Osteocyte (in vitro differentiated cells): ENCODE data around the gene PLAAT5. TPM values are rescaled to one million over a fixed set of nuclear protein-coding genes. Genes with fewer than 3 reads are reported as not detected.
"Not testable (repeated sequence)": the region's sequence is repeated elsewhere in the genome, so short reads cannot be mapped to it uniquely, and the experiment has no call there.

Source experiments
- DNase-seq: peaks from one replicate; pipeline ENCODE4 v3.0.0; 2021; ENCODE audit warnings: mixed read lengths; ENCODE audit not compliant: unreplicated experiment; ENCODE audit errors: extremely low spot score
- H3K27ac Mint-ChIP-seq: one replicate; pipeline ENCODE4 v1.8.0; 2021; ENCODE audit warnings: mild to moderate bottlenecking, mixed read lengths; ENCODE audit not compliant: unreplicated experiment
- H3K27me3 Mint-ChIP-seq: one replicate; pipeline ENCODE4 v1.8.0; 2021; ENCODE audit warnings: mixed read lengths; ENCODE audit not compliant: unreplicated experiment
- H3K36me3 Mint-ChIP-seq: one replicate; pipeline ENCODE4 v1.8.0; 2021; ENCODE audit warnings: mixed read lengths; ENCODE audit not compliant: unreplicated experiment
- H3K4me1 Mint-ChIP-seq: one replicate; pipeline ENCODE4 v1.8.0; 2021; ENCODE audit warnings: mixed read lengths; ENCODE audit not compliant: unreplicated experiment
- H3K4me3 Mint-ChIP-seq: one replicate; pipeline ENCODE4 v1.8.0; 2021; ENCODE audit warnings: mild to moderate bottlenecking, moderate library complexity, mixed read lengths; ENCODE audit not compliant: unreplicated experiment
- H3K9me3 Mint-ChIP-seq: one replicate; pipeline ENCODE4 v1.8.0; 2021; ENCODE audit warnings: mixed read lengths; ENCODE audit not compliant: unreplicated experiment
- CTCF ChIP-seq: fragments of 200-600 bp; sonication (generic); IDR thresholded peaks from 2 replicates; pipeline ENCODE4 v1.5.0; 2021; ENCODE audit warnings: antibody characterized with exemption, mild to moderate bottlenecking, moderate library complexity
- total RNA-seq: library from RNA; stranded (reverse); gene quantifications from 2 replicates; pipeline ENCODE4 v1.2.1, GENCODE V29; 2021

The PLAAT5 gene
- total RNA-seq, 1 donor from 2014 or later = not detected

- H3K36me3 Mint-ChIP-seq = no peaks in the 10 kb centered on the region
- no peaks in the 10 kb centered on the region for H3K9me3 Mint-ChIP-seq
- peaks cover 38% of the 10 kb centered on the region for H3K27me3 Mint-ChIP-seq
- TF ChIP-seq CTCF = no peak
- no peak overlapping the region for H3K27ac Mint-ChIP-seq
- peaks cover 17% of the 10 kb centered on the region for H3K4me1 Mint-ChIP-seq
- DNase-seq = no peak
- H3K4me3 Mint-ChIP-seq = no peak overlapping the region
These were observed 44.0 kb upstream of the PLAAT5 start for GRCh38 chr11:63534895-63535461.

DNA sequence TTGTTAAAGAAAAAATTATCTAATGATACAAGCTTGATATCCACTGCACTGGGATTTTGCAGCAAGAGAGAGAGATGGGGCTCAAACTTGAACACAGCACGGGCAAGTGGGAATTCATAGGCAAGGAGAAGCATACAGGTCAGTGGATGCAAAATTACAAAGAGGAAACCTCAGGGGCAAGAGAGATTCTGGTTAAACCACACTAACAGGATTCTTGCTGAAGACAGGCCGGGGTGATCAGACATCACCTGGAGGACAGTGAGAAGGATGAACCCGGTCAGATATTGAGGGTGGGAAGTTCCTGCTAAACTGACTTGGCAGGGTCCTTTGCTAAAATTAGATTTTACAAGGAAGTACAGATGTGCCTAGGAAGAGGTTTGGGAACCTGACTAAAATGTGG is 43.1 kb upstream of the PLAAT5 start:
- Mint-ChIP-seq H3K36me3 (no peaks in the 10 kb centered on the region), H3K27me3 (peaks cover 42% of the 10 kb centered on the region), H3K9me3 (no peaks in the 10 kb centered on the region), H3K4me1 (peaks cover 17% of the 10 kb centered on the region), H3K4me3 (no peak overlapping the region), H3K27ac (no peak overlapping the region)
- no peak for TF ChIP-seq CTCF
- DNase-seq = no peak

DNA sequence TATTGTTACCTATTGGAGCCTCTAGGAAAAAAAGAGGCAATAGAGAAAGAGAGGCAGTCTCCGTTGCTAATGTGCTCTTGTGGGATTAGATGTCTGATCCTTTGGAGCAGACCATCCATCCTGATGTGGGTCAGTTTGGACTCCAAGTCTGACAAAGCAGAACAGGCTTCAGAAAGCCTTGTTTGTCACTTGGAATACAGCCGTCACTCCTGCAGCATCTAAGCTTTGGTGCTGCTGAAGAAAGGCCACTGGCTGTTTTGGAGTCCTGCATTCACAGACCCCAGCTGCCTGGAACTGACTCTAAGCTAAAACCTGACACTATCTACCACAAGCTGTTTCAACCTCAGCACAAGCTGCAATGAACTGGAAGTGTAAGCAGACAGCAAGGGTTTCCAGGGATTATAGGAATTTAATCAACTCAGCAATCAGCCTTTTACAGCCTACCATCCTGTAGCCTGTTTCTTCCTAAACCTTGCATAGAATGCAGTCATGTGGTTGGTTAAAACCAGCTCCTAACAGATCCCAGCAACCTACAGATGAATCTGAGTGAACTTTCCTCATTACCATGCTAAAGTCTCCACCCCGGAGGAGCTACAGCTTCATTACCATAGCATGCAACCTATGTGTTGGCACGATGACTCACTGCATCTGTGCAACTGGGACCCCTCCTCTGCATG is 42.0 kb upstream of the PLAAT5 start:
- H3K27me3 Mint-ChIP-seq = peaks cover 50% of the 10 kb centered on the region
- H3K27ac Mint-ChIP-seq = no peak overlapping the region
- no peak overlapping the region for H3K4me3 Mint-ChIP-seq
- DNase-seq = no peak
- no peaks in the 10 kb centered on the region for H3K36me3 Mint-ChIP-seq
- TF ChIP-seq CTCF = no peak
- H3K9me3 Mint-ChIP-seq = no peaks in the 10 kb centered on the region
- peaks cover 16% of the 10 kb centered on the region for H3K4me1 Mint-ChIP-seq

GRCh38 chr11:63532117-63532516 is 41.1 kb upstream of the PLAAT5 start:
- TF ChIP-seq CTCF = no peak
- no peak for DNase-seq
- Mint-ChIP-seq H3K27me3 (peaks cover 56% of the 10 kb centered on the region), H3K9me3 (no peaks in the 10 kb centered on the region), H3K36me3 (no peaks in the 10 kb centered on the region), H3K4me3 (no peak overlapping the region), H3K27ac (no peak overlapping the region), H3K4me1 (peaks cover 9% of the 10 kb centered on the region)

DNA sequence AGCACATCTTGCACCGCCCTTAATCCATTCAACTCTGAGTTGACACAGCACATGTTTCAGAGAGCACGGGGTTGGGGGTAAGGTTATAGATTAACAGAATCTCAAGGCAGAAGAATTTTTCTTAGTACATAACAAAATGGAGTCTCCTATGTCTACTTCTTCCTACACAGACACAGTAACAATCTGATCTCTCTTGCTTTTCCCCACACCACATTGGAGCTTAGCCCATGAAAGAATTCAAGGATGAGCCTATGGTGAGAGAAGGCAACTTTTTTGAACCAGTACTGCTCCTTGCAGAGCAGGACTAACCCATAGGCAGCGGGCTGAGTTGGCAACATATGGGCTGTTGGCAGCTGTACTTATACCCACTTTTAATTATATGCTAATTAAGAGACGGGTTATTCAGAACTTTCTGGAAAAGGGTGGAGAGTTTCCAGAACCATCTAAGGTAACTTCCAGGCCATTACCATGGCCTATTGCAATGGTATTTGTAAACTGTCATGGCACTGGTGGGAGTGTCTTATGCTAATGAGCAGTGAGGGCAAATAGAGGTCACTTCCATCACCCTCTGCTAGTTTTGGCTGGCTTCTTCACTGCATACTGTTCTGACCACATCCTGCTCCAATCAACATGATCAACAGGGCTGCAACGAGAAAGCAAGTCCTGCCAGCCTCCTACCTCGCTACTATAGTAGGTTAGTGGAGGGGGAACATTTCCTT is 40.3 kb upstream of the PLAAT5 start:
- H3K9me3 Mint-ChIP-seq, H3K4me3 Mint-ChIP-seq, H3K27ac Mint-ChIP-seq, DNase-seq, H3K36me3 Mint-ChIP-seq, H3K4me1 Mint-ChIP-seq: not testable (repeated sequence)
- H3K27me3 Mint-ChIP-seq = peaks cover 58% of the 10 kb centered on the region
